ENCODE results near the gene EYS. TPM values are rescaled to one million over a fixed set of nuclear protein-coding genes. Genes with fewer than 3 reads are reported as not detected.

EYS gene
- total RNA-seq, 1 donor from 2014 or later, result not detected

- Mint-ChIP-seq H3K27ac (ENCODE audit: unreplicated experiment) (no peak overlapping the region), H3K36me3 (ENCODE audit: low read depth, unreplicated experiment) (no peaks in the 10 kb centered on the region), H3K9me3 (ENCODE audit: unreplicated experiment) (no peaks in the 10 kb centered on the region), H3K4me3 (ENCODE audit: unreplicated experiment) (no peak overlapping the region), H3K27me3 (ENCODE audit: unreplicated experiment) (no peaks in the 10 kb centered on the region), H3K4me1 (ENCODE audit: unreplicated experiment) (no peaks in the 10 kb centered on the region)
- TF ChIP-seq CTCF (IDR thresholded peaks at IDR 0.05; ENCODE audit: unreplicated experiment), result no peak
- DNase-seq (ENCODE audit: low spot score), result no peak
Measured at GRCh38 chr6:65098349-65098748, 608.7 kb downstream of the EYS start.

GRCh38 chr6:65091561-65091960, 615.5 kb downstream of the EYS start:
- no peak overlapping the region for H3K27ac Mint-ChIP-seq (ENCODE audit: unreplicated experiment)
- DNase-seq (ENCODE audit: low spot score), result no peak
- peaks cover 14% of the 10 kb centered on the region for H3K9me3 Mint-ChIP-seq (ENCODE audit: unreplicated experiment)
- TF ChIP-seq CTCF (IDR thresholded peaks at IDR 0.05; ENCODE audit: unreplicated experiment), result no peak
- H3K36me3 Mint-ChIP-seq (ENCODE audit: low read depth, unreplicated experiment), result no peaks in the 10 kb centered on the region
- H3K27me3 Mint-ChIP-seq (ENCODE audit: unreplicated experiment), result no peaks in the 10 kb centered on the region
- no peak overlapping the region for H3K4me3 Mint-ChIP-seq (ENCODE audit: unreplicated experiment)
- no peaks in the 10 kb centered on the region for H3K4me1 Mint-ChIP-seq (ENCODE audit: unreplicated experiment)

GRCh38 chr6:65088575-65088974, 618.5 kb downstream of the EYS start:
- Mint-ChIP-seq H3K4me1 (ENCODE audit: unreplicated experiment) (no peaks in the 10 kb centered on the region), H3K36me3 (ENCODE audit: low read depth, unreplicated experiment) (no peaks in the 10 kb centered on the region), H3K4me3 (ENCODE audit: unreplicated experiment) (no peak overlapping the region), H3K27ac (ENCODE audit: unreplicated experiment) (no peak overlapping the region), H3K27me3 (ENCODE audit: unreplicated experiment) (peaks cover 1% of the 10 kb centered on the region), H3K9me3 (ENCODE audit: unreplicated experiment) (peaks cover 14% of the 10 kb centered on the region)
- no peak for TF ChIP-seq CTCF (IDR thresholded peaks at IDR 0.05; ENCODE audit: unreplicated experiment)
- DNase-seq (ENCODE audit: low spot score), result no peak

- no peak for TF ChIP-seq CTCF (IDR thresholded peaks at IDR 0.05; ENCODE audit: unreplicated experiment)
- Mint-ChIP-seq H3K9me3 (ENCODE audit: unreplicated experiment) (no peaks in the 10 kb centered on the region), H3K36me3 (ENCODE audit: low read depth, unreplicated experiment) (no peaks in the 10 kb centered on the region), H3K4me1 (ENCODE audit: unreplicated experiment) (no peaks in the 10 kb centered on the region), H3K27me3 (ENCODE audit: unreplicated experiment) (peaks cover 1% of the 10 kb centered on the region), H3K27ac (ENCODE audit: unreplicated experiment) (no peak overlapping the region), H3K4me3 (ENCODE audit: unreplicated experiment) (no peak overlapping the region)
- no peak for DNase-seq (ENCODE audit: low spot score)
Measured at GRCh38 chr6:65081756-65082155, 625.3 kb downstream of the EYS start.

GRCh38 chr6:65075705-65076230, 631.3 kb downstream of the EYS start:
- TF ChIP-seq CTCF (IDR thresholded peaks at IDR 0.05; ENCODE audit: unreplicated experiment), result no peak
- Mint-ChIP-seq H3K27me3 (ENCODE audit: unreplicated experiment) (no peaks in the 10 kb centered on the region), H3K36me3 (ENCODE audit: low read depth, unreplicated experiment) (no peaks in the 10 kb centered on the region), H3K4me1 (ENCODE audit: unreplicated experiment) (no peaks in the 10 kb centered on the region), H3K9me3 (ENCODE audit: unreplicated experiment) (no peaks in the 10 kb centered on the region), H3K27ac (ENCODE audit: unreplicated experiment) (no peak overlapping the region), H3K4me3 (ENCODE audit: unreplicated experiment) (no peak overlapping the region)
- DNase-seq (ENCODE audit: low spot score), result no peak

All from endothelial cell (in vitro differentiated cells).